A204.1 (cell line): Measurements from ENCODE around the gene STXBP6.
"Not testable (repeated sequence)": the region's sequence is repeated elsewhere in the genome, so short reads cannot be mapped to it uniquely, and the experiment has no call there.

Source experiments
- FAIRE-seq: peaks from 2 replicates; lab custom pipeline; 2012; peaks lifted over from hg19 to GRCh38; lab: Jason Lieb, UNC

Gene STXBP6

DNA sequence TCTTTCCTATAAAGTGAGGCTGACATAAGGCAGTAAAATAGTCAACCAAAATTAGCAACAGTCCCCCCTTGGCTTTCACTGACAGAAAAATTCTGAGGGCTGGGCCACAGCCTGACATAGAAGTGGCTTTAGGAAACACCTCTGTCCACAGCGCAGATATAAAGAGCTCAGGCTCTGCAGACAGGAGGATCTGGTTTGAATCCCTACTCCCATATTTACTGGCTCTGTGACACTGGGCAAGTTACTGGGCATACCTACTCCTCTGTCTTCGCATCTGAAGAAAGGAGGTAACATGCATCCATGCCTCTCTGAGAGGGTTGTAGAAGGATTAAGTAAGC lies 95.3 kb downstream of the STXBP6 start:
- no peak for FAIRE-seq

DNA sequence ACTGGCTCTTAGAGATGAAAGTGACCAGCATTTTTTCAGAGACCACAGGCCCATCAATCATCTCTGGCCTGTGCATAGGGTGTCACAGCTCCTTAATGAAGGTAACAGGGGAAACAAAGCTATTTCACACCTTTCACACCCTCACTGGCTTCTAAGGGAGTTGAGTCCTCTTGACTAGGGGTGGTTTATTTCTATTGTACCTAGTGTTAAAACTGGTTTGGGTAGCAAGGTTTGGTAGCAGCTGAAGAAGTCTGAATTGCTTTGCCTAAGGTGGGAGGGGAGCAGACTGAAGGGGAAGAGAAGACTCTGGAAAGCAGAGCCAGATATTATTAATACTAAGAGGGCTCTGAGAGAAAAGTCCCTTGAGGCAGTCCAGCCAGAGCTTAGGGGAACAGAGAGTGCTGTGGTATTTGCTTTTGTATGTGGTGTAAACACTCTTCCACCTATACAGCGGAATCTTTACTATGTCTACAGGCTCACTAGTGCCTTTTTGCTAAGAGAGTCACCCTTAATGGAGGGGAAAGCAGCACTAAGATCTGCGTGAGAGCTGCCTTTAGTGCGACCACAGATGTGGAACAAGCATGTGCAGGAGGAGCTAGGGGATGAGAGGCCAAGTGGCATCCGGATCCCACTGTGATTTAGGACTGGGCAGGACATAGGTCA lies 95.8 kb downstream of the STXBP6 start:
- no peak for FAIRE-seq

DNA sequence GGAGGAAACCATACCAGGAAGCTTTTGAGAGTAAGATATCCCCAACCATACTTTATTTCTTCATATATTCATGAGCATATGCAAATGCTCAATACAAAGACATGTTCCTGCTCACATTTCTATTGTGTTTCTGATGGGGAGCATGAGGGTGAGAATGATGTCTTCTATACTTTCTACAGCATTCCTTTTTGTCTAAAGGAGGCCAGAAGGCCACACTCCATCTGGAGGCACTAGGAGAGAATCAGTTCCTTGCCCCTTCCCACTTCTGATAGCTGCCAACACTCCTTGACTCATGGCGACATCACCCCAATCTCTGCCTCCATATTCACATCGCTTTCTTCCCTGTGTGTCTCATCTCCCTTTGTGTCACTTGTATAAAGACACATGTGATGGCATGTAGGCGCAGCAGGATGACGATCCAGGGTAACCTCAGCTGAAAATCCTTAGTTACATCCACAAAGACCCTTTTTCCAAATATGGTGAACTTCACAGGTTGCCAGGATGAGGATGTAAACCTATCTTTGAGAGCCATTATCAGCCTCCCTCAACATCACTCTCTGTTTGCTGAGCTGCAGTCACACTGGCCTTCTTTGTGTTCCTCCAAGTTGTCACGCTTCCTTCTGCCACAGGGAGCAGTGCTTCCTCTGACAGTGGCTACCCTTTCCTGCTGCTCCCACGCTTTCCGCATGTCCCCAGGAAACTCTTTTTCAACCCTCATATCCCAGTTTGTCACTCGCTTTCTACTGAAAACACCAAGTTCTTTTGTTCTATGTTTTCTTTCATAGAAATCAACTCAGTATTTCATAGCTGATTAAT lies 96.9 kb downstream of the STXBP6 start:
- FAIRE-seq = no peak

DNA sequence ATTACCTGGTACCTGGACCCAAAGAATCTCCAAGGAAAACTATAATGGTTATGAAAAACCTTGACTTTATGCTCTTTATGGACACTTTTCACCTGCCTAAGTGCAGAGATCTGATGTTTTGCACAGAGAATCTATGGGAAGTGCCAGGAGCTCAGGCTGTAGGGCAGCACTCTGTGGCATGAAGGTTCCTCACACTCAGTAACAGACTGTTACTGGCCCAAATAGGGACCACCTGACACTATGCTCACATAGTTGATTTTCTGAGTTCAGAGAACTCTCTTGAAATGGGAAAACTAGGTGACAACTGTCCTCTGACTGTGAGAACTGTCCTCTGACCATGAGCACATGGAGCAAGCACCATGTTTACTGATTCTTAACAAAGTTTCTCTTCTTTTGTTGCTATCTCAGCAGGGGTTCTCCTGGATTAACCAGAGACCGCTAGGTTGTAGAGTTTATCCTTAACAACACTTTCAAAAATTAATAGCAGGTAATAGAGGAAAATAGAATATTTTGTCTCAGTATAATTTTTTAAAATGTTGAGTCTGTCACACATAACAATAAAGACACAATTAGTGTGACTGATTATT lies 101.6 kb downstream of the STXBP6 start:
- no peak for FAIRE-seq

DNA sequence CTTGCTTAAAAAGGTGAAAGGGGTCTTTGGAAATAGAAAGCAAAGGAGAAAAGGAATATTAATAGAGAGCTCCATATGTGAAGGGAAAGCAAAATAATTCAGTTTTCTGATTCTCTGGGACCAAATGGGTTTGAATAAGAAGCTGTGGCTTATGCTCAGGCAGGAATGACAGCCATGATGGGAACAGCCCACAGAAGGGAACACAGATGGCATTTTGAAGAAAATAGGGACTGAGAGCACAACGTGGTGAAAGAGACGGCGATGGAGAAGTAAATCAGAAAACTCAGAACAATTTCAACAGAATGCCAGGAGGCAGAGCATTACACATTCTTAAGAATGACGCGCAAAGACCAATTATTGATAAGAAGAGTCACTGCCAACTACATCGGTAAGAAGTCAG lies 102.8 kb downstream of the STXBP6 start:
- FAIRE-seq = no peak

DNA sequence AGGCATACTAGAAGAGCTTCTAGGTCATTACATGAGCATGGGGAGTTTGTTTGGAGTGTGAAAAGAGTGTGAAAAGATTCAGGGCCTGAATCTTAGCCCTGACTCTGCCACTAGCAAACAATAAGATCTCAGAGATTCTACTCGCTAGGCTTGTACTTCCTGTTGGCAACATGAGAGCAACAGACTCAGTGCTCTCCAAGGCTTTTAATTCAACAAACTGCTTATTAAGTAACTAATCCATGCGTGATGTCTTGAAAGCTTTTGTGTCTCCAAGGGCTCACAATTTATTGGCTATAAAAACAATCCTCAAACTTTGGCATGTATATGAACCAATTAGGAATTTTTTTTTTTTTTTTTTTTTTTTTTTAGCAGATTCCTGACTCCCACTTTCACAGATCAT lies 105.1 kb downstream of the STXBP6 start:
- no peak for FAIRE-seq

DNA sequence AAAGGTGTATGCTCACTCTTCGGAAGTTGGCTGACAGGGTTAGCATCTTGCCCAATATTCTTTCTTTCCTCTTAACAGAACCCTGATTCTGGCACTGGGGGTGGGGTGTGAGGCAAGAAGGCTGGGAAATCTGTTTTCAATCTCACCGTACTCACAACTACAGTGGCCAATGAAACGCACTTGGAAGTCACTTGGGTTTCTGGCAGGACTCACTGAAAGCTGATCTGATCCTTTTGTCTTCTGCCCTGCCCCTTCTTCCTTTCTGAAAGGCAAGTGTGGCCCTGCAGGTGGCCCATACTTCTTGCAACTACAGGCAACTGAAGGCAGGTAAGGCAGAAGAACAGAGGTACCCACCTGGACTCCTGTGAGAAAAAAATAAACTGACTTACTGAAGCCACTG lies 106.9 kb downstream of the STXBP6 start:
- no peak for FAIRE-seq

DNA sequence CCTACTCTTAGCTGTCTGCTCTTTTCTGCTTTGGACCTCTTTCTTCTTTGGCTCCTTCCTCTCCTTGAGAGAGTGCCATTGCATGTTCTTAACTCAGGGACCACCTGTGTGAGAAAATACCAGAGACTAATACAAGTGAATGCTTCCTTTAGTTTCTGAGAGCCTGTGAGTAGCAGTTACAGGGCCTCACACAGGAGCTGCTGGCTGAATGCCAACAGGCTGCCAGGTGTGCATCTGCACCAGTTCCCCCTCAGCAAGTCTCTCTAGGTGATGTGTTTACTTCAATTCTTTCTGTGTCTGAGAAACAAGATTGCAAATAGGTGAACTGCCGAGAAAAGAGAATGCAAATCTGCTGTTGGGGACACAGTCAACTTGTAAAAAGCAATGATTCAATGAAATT lies 108.2 kb downstream of the STXBP6 start:
- FAIRE-seq = no peak

DNA sequence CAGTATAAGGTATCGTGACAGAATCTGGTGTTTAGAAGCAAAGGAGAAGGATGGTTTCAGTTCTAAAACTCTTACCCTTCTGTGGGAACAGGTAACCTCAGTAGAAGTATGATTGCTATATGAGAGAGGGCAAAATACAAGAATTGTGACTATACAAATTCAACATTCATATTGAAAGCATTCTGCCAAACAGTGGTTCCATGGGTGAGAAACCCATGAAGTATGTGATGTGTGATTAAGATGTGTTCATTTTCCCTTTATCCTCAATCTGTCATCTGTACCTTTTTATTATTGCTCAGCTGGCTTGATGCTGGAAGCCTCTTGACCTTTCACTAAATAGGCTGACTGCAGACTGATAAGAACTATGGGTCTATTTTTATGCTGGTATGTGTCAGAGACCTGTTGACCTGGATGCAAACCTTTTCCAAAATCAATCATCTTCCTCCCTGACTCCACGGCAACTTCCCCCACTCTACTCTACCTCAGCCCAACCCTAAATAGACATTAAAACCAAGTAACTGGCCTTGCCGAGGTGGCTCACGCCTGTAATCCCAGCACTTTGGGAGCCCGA lies 109.6 kb downstream of the STXBP6 start:
- no peak for FAIRE-seq

DNA sequence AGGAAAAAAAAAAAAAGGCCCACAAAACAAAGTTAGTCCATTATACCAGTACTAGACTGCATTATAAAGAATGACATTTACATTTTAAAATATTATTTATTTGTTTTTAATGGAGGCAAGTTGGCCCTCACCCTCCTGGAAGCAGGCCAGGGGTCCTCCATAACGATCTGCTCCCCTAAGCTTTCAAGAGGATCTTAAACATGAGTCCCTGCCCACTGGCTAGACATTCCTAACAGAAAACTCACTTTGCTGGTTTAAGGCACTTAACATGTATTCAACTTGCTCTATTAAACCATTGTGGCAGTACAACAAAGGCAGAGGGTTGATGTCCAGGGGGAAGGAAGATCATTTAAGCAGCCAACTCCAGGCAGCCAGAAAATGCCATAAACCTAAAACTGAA lies 111.4 kb downstream of the STXBP6 start:
- no peak for FAIRE-seq

DNA sequence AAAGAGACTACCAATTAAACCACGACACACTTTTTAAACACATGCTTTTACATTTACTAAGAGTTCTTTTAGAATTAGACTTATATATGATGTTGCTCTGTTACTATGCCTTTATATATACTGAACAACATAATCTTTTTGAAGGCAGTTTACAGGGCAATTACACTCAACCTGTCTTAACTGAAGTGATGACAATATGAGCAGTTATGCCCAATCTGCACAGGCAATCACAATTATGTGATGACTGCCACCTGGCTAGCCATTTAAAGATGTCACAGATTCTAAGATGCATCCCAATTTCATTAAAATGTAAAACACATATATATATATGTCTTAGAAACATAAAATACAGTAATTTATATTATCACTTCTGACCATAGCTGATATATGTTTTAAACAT lies 112.6 kb downstream of the STXBP6 start:
- no peak for FAIRE-seq

DNA sequence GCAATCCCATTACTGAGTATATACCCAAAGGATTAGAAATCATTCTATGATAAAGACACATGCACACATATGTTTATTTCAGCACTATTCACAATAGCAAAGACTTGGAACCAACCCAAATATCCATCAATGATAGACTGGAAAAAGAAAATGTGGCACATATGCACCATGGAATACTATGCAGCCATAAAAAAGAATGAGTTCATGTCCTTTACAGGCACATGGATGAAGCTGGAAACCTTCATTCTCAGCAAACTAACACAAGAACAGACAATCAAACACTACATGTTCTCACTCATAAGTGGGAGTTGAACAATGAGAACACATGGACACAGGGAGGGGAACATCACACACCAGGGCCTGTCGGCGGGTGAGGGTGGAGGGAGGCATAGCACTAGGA lies 113.2 kb downstream of the STXBP6 start:
- FAIRE-seq = not testable (repeated sequence)

DNA sequence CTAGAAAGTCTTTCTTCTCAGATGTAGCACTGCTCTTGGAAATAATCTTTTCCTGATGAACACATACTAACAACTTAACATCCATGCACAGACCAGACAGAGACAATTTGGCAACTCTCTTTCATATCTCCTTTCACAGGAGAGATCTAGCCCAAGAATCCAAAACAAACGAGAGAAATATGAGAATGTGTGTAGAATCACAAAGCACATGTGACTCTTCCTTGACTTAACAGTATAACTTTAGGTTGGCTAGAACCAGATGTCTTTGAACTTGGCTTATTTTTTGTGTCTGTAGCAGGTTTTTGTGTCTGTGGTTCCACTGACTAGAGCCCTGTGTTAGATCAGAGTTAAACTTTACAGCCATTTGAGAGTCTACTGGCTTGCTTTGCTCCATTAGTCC lies 114.2 kb downstream of the STXBP6 start:
- FAIRE-seq = no peak

DNA sequence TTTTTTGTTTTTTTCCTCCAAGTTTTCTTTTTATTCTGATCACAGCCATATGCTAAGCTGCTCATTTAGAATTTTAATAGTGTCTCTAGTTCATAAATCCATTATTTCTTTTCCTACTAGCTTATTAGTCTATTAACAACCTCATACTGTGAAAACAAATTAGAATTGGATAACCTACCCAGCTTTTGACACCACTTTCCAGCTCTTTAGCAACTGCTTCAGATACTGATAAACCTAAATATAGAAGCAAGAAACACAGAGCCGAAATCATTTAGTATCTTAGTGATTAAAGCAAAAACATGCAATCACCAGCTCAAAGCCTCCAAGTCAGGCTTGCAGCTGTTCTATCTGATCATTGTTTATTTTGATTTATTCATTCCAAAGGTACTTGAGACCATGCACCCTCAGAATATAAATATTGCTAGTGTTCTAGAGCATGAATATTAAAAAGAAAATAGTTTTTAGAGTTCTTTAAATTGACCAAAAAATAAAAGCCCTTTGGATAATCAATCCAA lies 121.5 kb downstream of the STXBP6 start:
- no peak for FAIRE-seq

DNA sequence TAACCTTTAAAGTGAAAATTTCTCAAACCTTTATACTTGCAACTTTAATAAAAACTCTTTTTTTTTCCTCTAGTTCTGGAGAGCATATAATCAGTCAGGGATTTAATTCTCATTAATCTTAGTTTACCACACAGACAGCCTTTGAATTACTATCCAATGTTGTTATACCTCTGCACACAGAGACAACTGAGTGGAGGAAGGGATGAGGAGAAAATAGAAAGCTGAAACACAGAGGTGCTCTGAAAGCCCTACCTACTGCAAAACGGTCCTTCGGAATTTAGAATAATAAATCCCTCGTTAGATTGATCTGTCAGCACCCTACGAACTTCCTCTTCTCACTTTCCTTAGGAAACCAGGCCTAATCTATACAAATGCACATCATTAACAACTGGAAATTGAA lies 122.1 kb downstream of the STXBP6 start:
- no peak for FAIRE-seq

DNA sequence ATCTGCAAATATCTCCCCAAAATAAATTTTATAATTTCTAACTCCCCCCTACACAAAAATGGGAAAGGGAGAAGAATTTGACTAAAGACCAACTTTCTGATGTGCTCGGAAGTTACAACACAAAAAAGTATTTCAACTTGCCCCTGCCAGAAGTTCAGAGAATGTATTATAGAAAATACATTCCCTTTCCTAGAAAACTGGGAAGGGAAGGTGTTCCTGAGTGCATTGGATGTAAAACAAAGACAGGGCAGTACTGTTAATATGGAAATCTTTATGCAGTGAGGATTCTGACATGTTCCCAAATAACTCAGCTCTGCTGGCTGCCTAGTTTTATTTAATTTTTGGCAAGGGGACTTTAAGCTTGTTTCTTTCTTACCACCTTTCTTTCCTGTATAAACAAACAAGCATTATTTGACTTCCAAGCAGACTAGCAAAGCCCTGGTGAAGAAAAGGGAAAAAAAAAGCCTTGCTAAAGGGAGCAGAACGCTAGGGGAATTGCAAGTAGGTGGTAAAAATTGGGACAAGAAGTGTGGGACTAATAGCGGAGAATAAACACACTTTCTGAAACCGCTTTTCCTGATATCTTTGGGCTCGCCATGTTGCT lies 124.1 kb downstream of the STXBP6 start:
- FAIRE-seq = no peak

DNA sequence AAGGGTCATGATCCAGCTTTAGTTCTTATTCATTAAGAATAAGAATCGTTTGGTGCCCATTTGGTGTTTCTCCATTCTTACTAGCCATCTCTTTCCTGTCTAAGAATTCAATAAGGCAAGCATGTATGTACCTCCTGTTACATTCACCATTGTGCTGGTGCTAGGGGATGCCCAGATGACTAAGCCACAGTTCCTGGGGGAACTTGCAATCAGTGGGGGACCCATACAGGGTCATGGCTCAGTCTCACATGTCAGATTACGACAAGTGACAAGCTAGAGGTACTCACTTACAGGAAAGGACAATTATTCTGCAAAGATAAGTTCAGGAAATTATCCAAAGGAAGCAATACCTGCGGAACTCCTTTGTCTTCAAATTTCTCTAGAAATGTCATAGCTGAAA lies 125.4 kb downstream of the STXBP6 start:
- no peak for FAIRE-seq

DNA sequence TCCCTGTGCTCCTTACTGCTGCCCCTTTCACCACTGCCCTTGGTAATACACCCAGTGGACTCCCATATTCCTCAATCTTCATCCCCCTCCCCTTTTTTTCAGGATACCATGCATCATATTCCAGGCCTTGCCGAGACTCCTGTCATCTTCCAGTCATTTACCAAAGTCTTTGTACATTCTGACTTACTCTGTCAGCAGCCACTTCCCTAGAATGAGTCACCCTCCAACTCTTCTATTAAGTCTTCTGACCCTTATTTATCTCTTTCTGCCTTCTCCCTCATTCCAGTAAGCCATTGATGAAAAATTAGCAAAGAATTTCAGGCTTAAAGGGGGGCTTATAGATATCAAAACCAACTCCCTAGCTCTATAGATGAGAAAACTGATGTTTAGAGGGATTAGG lies 128.0 kb downstream of the STXBP6 start:
- no peak for FAIRE-seq

DNA sequence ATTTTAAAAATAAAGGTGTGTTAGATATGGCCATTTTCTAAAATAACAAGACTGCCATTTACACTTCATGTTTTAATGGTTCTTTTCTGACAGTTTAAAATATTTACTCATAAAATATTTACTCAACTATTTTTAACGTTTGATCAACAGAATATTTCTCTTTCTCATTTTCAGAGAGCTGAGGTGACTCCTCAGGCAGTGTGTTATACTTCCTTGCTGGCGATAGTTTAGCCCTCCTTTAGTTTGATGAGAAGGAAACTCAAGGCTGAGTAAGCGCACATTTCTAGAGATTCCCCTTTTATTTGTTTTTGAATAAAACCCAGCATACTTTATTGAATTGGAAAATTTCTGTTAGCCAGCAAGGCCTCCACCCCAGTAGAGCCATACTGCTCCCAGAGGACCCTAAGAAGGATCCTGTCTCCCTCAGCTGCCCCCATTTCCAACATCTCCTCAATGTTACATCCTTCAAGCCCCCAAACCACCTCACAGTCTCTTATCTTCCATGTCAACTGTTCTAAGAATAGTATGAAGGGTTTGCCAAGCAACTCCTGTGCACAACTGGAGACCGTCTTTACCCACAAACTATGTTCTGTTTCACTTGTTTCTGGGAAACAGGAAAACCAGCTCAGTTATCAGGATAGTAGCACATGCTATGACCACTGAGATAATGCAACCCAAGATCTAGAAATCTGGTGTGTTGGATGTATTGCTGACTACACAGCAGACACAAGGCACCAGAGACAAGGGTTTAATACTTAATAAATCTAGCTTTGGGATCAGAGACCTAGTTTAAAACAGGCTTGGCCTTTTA lies 129.5 kb downstream of the STXBP6 start:
- FAIRE-seq = no peak

DNA sequence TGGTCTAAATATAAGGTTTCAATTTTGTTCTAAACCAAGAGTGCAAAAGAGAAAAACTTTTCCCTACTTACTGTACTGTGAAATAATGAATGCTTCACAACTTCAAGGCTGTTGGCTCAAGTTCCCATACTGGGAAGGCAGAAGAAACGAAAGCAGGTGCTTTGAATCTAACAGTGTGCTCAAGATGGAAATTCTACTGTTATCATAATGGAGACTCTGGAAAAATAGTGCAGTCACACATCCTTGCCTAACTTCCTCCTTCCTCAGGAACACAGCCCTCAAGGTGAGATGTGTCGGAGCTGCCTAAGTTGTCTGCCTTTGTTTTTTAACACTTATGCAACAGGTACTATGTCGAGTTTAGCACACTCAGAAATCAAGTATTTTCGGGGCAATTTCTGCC lies 131.1 kb downstream of the STXBP6 start:
- no peak for FAIRE-seq

DNA sequence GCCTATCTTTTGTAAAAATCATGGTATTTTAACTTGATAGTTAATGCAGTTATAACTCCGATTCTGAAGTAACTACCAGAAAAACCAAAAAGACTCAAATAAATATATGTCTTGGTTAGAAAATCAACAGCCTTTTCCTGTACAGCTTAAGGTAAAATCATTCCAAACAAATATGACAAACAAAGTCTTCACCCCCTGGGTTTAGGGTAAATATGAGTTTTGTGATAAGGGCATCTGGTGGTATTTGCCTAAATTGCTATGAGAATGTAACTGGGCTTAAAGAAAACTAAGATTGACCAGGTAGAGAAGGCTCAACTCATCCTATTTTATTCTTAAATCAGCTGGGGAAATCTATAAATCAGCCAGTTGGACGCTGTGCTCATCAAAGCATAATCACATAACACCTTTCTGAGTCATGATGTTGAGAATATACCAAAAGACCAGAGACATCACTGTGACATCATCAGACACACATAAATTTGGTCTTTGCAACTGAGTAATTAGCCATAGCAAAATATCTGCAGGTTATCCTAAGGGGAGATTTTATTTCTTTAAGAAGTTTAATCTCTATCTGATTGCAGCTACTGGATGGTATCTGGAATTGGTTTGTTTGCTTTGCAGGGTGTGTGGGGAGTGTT lies 133.9 kb downstream of the STXBP6 start:
- FAIRE-seq = no peak
